Nephron progenitor cell (in vitro differentiated cells): ENCODE results near the gene HSPA8.
A peak's percentile ranks its signal among the peaks of the same experiment; 100 is the strongest.

Source experiments
- DNase-seq: peaks from one replicate; pipeline ENCODE4 v3.0.0; 2021
- H3K27ac Mint-ChIP-seq: 2 replicates; pipeline ENCODE4 v1.8.0; 2021; ENCODE audit warnings: mild to moderate bottlenecking, moderate library complexity, mixed read lengths
- H3K27me3 Mint-ChIP-seq: 2 replicates; pipeline ENCODE4 v1.8.0; 2021; ENCODE audit warnings: mild to moderate bottlenecking, low read depth, mixed read lengths; ENCODE audit not compliant: poor library complexity
- H3K36me3 Mint-ChIP-seq: 2 replicates; pipeline ENCODE4 v1.8.0; 2021; ENCODE audit warnings: low read depth, mixed read lengths
- H3K4me1 Mint-ChIP-seq: 2 replicates; pipeline ENCODE4 v1.8.0; 2021; ENCODE audit warnings: mixed read lengths
- H3K4me3 Mint-ChIP-seq: 2 replicates; pipeline ENCODE4 v1.8.0; 2021; ENCODE audit warnings: mild to moderate bottlenecking, moderate library complexity, mixed read lengths
- H3K9me3 Mint-ChIP-seq: 2 replicates; pipeline ENCODE4 v1.8.0; 2021; ENCODE audit warnings: mild to moderate bottlenecking, moderate library complexity, mixed read lengths
- CTCF ChIP-seq: fragments of 200-600 bp; sonication (generic); IDR thresholded peaks from 2 replicates; pipeline ENCODE4 v1.5.0; 2021; ENCODE audit warnings: antibody characterized with exemption

The HSPA8 gene

GRCh38 chr11:123061403-123062157 lies at the start of gene HSPA8:
Gene HSPA8 (minus strand): TSS chr11:123062136. CDS start chr11:123061324, 812 bp downstream.
- Mint-ChIP-seq H3K27ac (peak within 1 kb of the TSS; percentile 97), H3K4me1 (peaks cover 73% of the 10 kb centered on the region), H3K27me3 (peaks cover 8% of the 10 kb centered on the region), H3K4me3 (peak within 1 kb of the TSS; percentile 95), H3K36me3 (peaks cover 55% of the 10 kb centered on the region), H3K9me3 (no peaks in the 10 kb centered on the region)
- DNase-seq = peak; percentile 61
- TF ChIP-seq CTCF = no peak

GRCh38 chr11:123111465-123111864 lies 49.5 kb upstream of the HSPA8 start:
- H3K36me3 Mint-ChIP-seq = peaks cover 20% of the 10 kb centered on the region
- peaks cover 4% of the 10 kb centered on the region for H3K27me3 Mint-ChIP-seq
- peaks cover 13% of the 10 kb centered on the region for H3K9me3 Mint-ChIP-seq
- no peak overlapping the region for H3K4me3 Mint-ChIP-seq
- no peak for DNase-seq
- TF ChIP-seq CTCF = peak; percentile 76
- peaks cover 32% of the 10 kb centered on the region for H3K4me1 Mint-ChIP-seq
- H3K27ac Mint-ChIP-seq = peak overlapping the region; percentile 45

GRCh38 chr11:123110397-123110796 lies 48.5 kb upstream of the HSPA8 start:
- Mint-ChIP-seq H3K36me3 (peaks cover 10% of the 10 kb centered on the region), H3K27me3 (peaks cover 4% of the 10 kb centered on the region), H3K9me3 (peaks cover 2% of the 10 kb centered on the region), H3K4me1 (peaks cover 38% of the 10 kb centered on the region), H3K4me3 (no peak overlapping the region), H3K27ac (peak overlapping the region; percentile 37)
- no peak for TF ChIP-seq CTCF
- DNase-seq = no peak

GRCh38 chr11:123107945-123108495 lies 46.1 kb upstream of the HSPA8 start:
- no peak overlapping the region for H3K4me3 Mint-ChIP-seq
- H3K4me1 Mint-ChIP-seq = peaks cover 49% of the 10 kb centered on the region
- no peak overlapping the region for H3K27ac Mint-ChIP-seq
- no peak for DNase-seq
- no peaks in the 10 kb centered on the region for H3K9me3 Mint-ChIP-seq
- H3K27me3 Mint-ChIP-seq = peaks cover 4% of the 10 kb centered on the region
- no peak for TF ChIP-seq CTCF
- peaks cover 8% of the 10 kb centered on the region for H3K36me3 Mint-ChIP-seq

- Mint-ChIP-seq H3K9me3 (no peaks in the 10 kb centered on the region), H3K4me3 (no peak overlapping the region), H3K27me3 (peaks cover 4% of the 10 kb centered on the region), H3K36me3 (peaks cover 10% of the 10 kb centered on the region), H3K4me1 (peaks cover 57% of the 10 kb centered on the region), H3K27ac (peak overlapping the region; percentile 93)
- DNase-seq = no peak
- TF ChIP-seq CTCF = no peak
These were observed 42.8 kb upstream of the HSPA8 start for GRCh38 chr11:123104697-123105096.
